Central memory CD8-positive, alpha-beta T cell (primary cell): Measurements from ENCODE around the gene CDC42EP4.
A peak's percentile ranks its signal among the peaks of the same experiment; 100 is the strongest.

Experiments used
- ATAC-seq: fragments of 150-1000 bp; cut with Tn5 transposase; replicated peaks from 2 replicates; pipeline ENCODE4 v1.10.0; 2022; ENCODE audit warnings: mild to moderate bottlenecking, moderate FRiP score, moderate number of reproducible peaks; ENCODE audit not compliant: poor library complexity, severe bottlenecking; ENCODE audit errors: extremely low read depth
- DNase-seq, 2 donors: peaks; one replicate each; pipeline ENCODE4 v3.0.0; 2021; ENCODE audit warnings: low spot score in 2 of 2
- H3K27ac Mint-ChIP-seq: one replicate; pipeline ENCODE4 v1.8.0; 2022; ENCODE audit warnings: low read depth, mild to moderate bottlenecking, moderate library complexity, mixed read lengths
- H3K27me3 Mint-ChIP-seq: one replicate; pipeline ENCODE4 v1.8.0; 2022; ENCODE audit warnings: mixed read lengths
- H3K36me3 Mint-ChIP-seq: one replicate; pipeline ENCODE4 v1.8.0; 2022; ENCODE audit warnings: mild to moderate bottlenecking, moderate library complexity, mixed read lengths; ENCODE audit not compliant: insufficient read depth
- H3K4me1 Mint-ChIP-seq: one replicate; pipeline ENCODE4 v1.8.0; 2022; ENCODE audit warnings: mixed read lengths
- H3K4me3 Mint-ChIP-seq: one replicate; pipeline ENCODE4 v1.8.0; 2022; ENCODE audit warnings: mild to moderate bottlenecking, moderate library complexity, mixed read lengths
- H3K9me3 Mint-ChIP-seq: one replicate; pipeline ENCODE4 v1.8.0; 2022; ENCODE audit warnings: mixed read lengths

The CDC42EP4 gene

GRCh38 chr17:73311781-73312641 is at the start of gene CDC42EP4:
Gene CDC42EP4 (minus strand): TSS chr17:73312001. CDS start chr17:73286500, 25,501 bp downstream.
- DNase-seq (peak; percentile 63 to 73), ATAC-seq (peak; percentile 90)
- Mint-ChIP-seq H3K36me3 (peaks cover 8% of the 10 kb centered on the region), H3K4me1 (peaks cover 17% of the 10 kb centered on the region), H3K4me3 (peak within 1 kb of the TSS; percentile 82), H3K9me3 (no peaks in the 10 kb centered on the region), H3K27me3 (no peaks in the 10 kb centered on the region), H3K27ac (no peak within 1 kb of the TSS)

GRCh38 chr17:73360961-73361761 is 49.4 kb upstream of the CDC42EP4 start:
- H3K27me3 Mint-ChIP-seq = peaks cover 43% of the 10 kb centered on the region
- H3K9me3 Mint-ChIP-seq = no peaks in the 10 kb centered on the region
- no peaks in the 10 kb centered on the region for H3K36me3 Mint-ChIP-seq
- H3K27ac Mint-ChIP-seq = no peak overlapping the region
- DNase-seq (no peak), ATAC-seq (no peak)
- H3K4me3 Mint-ChIP-seq = no peak overlapping the region
- no peaks in the 10 kb centered on the region for H3K4me1 Mint-ChIP-seq

GRCh38 chr17:73359987-73360410 is 48.2 kb upstream of the CDC42EP4 start:
- ATAC-seq = no peak
- Mint-ChIP-seq H3K9me3 (no peaks in the 10 kb centered on the region), H3K27me3 (peaks cover 33% of the 10 kb centered on the region), H3K27ac (no peak overlapping the region), H3K4me1 (no peaks in the 10 kb centered on the region), H3K4me3 (no peak overlapping the region), H3K36me3 (no peaks in the 10 kb centered on the region)
- no peak for DNase-seq

DNA sequence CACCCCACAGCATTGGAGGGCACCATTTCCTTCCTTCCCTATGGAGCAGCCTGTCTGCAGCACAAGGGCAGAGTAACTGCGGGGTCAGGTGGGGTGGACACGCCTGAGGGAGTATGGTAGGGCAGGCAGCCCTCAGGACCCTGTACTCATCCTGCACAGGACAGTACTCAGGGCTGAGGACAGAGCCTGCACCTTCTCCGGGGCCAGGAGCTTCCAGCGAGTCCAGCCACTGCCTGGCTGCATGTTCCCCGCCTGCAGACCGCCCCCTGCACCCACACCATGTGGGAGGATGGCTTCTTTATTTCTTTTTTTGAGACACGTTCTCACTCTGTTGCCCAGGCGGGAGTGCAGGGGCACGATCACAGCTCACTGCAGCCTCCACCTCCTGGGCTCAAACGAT is 47.6 kb upstream of the CDC42EP4 start:
- no peak overlapping the region for H3K4me3 Mint-ChIP-seq
- no peaks in the 10 kb centered on the region for H3K9me3 Mint-ChIP-seq
- no peaks in the 10 kb centered on the region for H3K4me1 Mint-ChIP-seq
- H3K36me3 Mint-ChIP-seq = no peaks in the 10 kb centered on the region
- DNase-seq (no peak), ATAC-seq (no peak)
- no peak overlapping the region for H3K27ac Mint-ChIP-seq
- peaks cover 28% of the 10 kb centered on the region for H3K27me3 Mint-ChIP-seq

GRCh38 chr17:73358668-73359067 is 46.9 kb upstream of the CDC42EP4 start:
- Mint-ChIP-seq H3K4me1 (no peaks in the 10 kb centered on the region), H3K27ac (no peak overlapping the region), H3K9me3 (no peaks in the 10 kb centered on the region), H3K27me3 (peaks cover 28% of the 10 kb centered on the region), H3K4me3 (no peak overlapping the region), H3K36me3 (no peaks in the 10 kb centered on the region)
- no peak for DNase-seq
- no peak for ATAC-seq

DNA sequence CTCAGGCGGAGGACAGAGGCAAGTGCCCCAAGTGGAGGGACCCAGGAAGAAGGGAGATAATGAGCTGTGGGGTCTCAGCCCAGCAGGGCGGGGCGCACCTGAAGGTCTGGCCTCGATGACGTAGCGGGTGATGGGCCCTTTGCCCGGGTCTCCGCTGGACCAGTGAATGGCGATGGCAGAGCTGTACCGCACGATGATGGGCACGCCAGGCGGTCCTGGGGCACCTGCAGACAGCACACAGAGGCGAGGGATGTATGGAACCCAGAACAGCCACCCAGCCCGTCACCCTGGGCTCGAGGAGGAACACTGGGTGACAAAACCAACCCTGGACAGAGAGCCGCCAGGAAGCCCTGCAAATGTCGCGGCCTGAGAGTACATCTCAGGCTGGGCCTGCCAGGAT is 46.2 kb upstream of the CDC42EP4 start:
- Mint-ChIP-seq H3K9me3 (no peaks in the 10 kb centered on the region), H3K4me1 (no peaks in the 10 kb centered on the region), H3K27ac (no peak overlapping the region), H3K36me3 (no peaks in the 10 kb centered on the region), H3K4me3 (no peak overlapping the region), H3K27me3 (peaks cover 28% of the 10 kb centered on the region)
- ATAC-seq = no peak
- DNase-seq = no peak

DNA sequence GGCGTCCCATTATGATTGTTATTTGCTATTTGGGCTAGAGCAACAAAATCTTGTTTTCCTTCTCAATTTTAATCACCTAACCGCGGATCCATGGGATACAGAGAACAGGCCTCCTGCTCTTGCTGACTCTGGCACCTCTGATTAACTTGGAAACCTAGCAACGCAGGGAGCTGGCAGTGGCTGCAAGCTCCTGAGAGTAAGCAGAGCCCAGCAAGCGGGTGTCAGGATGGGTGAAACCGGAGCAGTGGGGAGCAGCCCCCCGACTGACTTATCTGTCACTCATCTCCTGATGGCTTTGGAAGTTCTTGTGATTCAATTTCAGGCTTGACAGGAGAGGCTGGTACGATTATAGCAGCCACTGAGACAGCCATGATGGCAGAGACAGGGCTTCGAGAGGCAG is 45.5 kb upstream of the CDC42EP4 start:
- H3K9me3 Mint-ChIP-seq = no peaks in the 10 kb centered on the region
- H3K36me3 Mint-ChIP-seq = no peaks in the 10 kb centered on the region
- no peak for ATAC-seq
- peaks cover 28% of the 10 kb centered on the region for H3K27me3 Mint-ChIP-seq
- H3K4me3 Mint-ChIP-seq = no peak overlapping the region
- no peak for DNase-seq
- H3K27ac Mint-ChIP-seq = no peak overlapping the region
- no peaks in the 10 kb centered on the region for H3K4me1 Mint-ChIP-seq

- ATAC-seq (no peak), DNase-seq (no peak)
- Mint-ChIP-seq H3K36me3 (no peaks in the 10 kb centered on the region), H3K9me3 (no peaks in the 10 kb centered on the region), H3K27ac (no peak overlapping the region), H3K27me3 (peaks cover 28% of the 10 kb centered on the region), H3K4me1 (no peaks in the 10 kb centered on the region), H3K4me3 (no peak overlapping the region)
These were observed 44.9 kb upstream of the CDC42EP4 start for GRCh38 chr17:73356561-73357170.

DNA sequence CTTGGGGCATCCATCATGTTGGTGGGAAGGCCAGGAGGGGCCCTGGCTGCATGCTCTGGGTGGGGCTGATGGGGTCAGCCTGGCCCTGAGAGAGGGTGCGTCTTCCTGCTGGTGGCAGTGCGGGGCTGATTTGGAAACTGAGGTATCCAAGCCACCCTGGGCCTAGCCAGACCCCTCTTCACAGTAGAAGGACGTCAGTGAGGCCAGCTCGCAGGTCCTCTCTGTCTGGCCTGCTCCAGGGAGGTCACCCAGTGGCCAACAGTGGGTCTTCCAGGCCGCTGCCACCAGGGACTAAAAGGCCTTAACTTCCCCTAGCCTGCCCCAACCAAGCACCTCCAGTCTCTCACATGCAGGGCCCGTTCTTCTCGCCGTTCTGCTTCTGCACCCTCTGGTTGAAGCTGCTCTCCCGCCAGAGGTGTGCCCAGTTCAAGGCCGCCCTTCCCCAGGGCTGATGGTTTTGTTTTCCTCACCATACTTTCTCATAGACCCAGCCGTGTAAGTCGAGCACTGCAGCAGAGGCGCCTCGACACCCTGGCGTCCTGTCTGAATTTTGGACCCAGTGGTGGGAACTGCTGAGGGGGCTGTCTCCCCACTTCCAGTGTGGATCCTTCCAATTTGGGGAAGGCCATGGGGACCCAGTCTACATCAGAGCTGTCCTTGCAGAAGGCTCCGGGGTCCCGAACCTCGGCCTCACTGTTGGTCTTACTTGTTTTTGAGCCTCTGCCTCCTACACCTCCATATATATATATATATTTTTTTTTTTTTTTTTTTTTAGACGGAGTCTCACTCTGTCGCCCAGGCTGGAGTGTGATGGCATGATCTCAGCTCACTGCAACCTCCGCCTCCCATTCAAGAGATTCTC is 42.9 kb upstream of the CDC42EP4 start:
- H3K4me3 Mint-ChIP-seq = no peak overlapping the region
- H3K9me3 Mint-ChIP-seq = no peaks in the 10 kb centered on the region
- ATAC-seq = no peak
- H3K4me1 Mint-ChIP-seq = no peaks in the 10 kb centered on the region
- H3K27ac Mint-ChIP-seq = no peak overlapping the region
- peaks cover 16% of the 10 kb centered on the region for H3K27me3 Mint-ChIP-seq
- no peaks in the 10 kb centered on the region for H3K36me3 Mint-ChIP-seq
- DNase-seq = no peak

DNA sequence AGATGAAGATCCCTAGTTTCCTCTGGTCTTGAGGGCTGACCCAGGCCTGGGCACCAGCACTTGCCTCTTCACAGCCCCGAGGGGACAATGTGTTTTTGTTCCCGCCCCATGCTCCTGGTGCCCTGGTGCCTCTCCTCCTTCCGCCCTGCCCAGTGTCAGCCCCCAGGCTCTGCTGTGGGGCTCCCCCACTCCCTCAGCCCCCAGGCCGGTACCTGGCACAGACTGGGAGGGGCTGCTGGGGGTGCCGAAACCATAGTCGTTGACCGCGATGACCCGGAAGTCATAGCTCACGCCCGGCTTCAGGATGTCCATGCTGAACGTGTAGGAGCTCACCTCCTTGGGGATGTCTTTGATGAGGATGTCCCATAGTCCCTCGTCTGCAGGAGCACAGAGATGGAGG is 40.5 kb upstream of the CDC42EP4 start:
- H3K9me3 Mint-ChIP-seq = no peaks in the 10 kb centered on the region

DNA sequence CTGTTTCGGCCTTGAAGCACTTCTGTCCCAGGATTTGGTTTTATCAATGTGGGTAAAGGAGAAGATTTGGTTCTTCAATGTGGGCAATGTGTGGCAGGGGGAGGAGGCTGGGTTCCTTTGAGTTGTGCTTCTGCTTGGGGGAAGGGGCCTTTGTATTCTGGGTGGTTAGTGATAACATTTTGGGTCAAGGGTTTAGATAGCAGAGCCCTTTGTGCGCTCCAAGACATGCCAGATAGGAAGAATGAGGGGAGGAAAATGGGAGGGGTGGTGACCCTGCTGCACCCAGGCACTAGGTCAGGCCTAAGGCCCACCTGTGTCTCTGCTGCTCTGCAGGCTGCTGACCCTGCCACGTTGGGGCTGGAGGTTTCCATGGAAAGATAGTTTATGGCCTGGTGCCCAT is 40.0 kb upstream of the CDC42EP4 start:
- Mint-ChIP-seq H3K9me3 (no peaks in the 10 kb centered on the region), H3K36me3 (peaks cover 3% of the 10 kb centered on the region), H3K4me3 (no peak overlapping the region), H3K27me3 (peaks cover 10% of the 10 kb centered on the region), H3K4me1 (no peaks in the 10 kb centered on the region), H3K27ac (no peak overlapping the region)
- DNase-seq (no peak), ATAC-seq (no peak)

More for the DNA sequence above, 40.5 kb upstream of the CDC42EP4 start:
- Mint-ChIP-seq H3K4me1 (no peaks in the 10 kb centered on the region), H3K36me3 (peaks cover 3% of the 10 kb centered on the region), H3K27me3 (peaks cover 10% of the 10 kb centered on the region), H3K27ac (no peak overlapping the region), H3K4me3 (no peak overlapping the region)
- no peak for ATAC-seq
- no peak for DNase-seq

DNA sequence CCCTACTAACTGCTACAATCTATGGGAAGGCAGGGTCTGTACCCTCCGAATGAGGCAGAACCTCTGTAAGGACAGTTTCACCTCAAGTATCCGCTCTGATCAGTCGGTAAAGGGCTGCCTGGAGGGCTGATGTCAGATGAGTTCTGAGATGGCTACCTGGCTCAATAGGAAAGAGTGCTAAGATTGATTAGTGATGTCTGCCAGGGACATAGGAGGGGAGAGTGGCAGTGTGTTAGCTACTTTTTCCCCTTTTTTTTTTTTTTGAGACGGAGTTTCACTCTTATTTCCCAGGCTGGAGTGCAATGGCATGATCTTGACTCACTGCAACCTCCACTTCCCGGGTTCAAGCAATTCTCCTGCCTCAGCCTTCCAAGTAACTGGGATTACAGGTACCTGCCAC is 39.1 kb upstream of the CDC42EP4 start:
- Mint-ChIP-seq H3K27me3 (peaks cover 10% of the 10 kb centered on the region), H3K27ac (no peak overlapping the region), H3K36me3 (peaks cover 3% of the 10 kb centered on the region), H3K9me3 (no peaks in the 10 kb centered on the region), H3K4me1 (no peaks in the 10 kb centered on the region), H3K4me3 (no peak overlapping the region)
- ATAC-seq (no peak), DNase-seq (no peak)
